Fibroblast of villous mesenchyme (primary cell): ENCODE results near the gene BATF2. TPM values are rescaled to one million over a fixed set of nuclear protein-coding genes. Genes with fewer than 3 reads are reported as not detected.

Experiments
- DNase-seq: peaks from one replicate; pipeline ENCODE4 v3.0.0-alpha.2; 2010; ENCODE audit warnings: low read depth
- H3K4me3 ChIP-seq: 2 replicates; pipeline ENCODE4 v1.5.1; 2011; ENCODE audit warnings: low read depth, mild to moderate bottlenecking, low read length
- total RNA-seq: library from RNA; depleted of rRNA; stranded (reverse); fragments of >200 nt; gene quantifications from 2 replicates; pipeline ENCODE4 v1.2.3, GENCODE V29; 2012
- TF ChIP-seq, protein P1 (sequence below): IDR thresholded peaks from 2 replicates; pipeline ENCODE4 v1.5.1; 2012; ENCODE audit warnings: low read depth, mild to moderate bottlenecking, low read length; ENCODE audit not compliant: insufficient read depth

BATF2 gene, protein sequence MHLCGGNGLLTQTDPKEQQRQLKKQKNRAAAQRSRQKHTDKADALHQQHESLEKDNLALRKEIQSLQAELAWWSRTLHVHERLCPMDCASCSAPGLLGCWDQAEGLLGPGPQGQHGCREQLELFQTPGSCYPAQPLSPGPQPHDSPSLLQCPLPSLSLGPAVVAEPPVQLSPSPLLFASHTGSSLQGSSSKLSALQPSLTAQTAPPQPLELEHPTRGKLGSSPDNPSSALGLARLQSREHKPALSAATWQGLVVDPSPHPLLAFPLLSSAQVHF
- total RNA-seq: 0.86 and 1.3 TPM in 2 replicates

DNA sequence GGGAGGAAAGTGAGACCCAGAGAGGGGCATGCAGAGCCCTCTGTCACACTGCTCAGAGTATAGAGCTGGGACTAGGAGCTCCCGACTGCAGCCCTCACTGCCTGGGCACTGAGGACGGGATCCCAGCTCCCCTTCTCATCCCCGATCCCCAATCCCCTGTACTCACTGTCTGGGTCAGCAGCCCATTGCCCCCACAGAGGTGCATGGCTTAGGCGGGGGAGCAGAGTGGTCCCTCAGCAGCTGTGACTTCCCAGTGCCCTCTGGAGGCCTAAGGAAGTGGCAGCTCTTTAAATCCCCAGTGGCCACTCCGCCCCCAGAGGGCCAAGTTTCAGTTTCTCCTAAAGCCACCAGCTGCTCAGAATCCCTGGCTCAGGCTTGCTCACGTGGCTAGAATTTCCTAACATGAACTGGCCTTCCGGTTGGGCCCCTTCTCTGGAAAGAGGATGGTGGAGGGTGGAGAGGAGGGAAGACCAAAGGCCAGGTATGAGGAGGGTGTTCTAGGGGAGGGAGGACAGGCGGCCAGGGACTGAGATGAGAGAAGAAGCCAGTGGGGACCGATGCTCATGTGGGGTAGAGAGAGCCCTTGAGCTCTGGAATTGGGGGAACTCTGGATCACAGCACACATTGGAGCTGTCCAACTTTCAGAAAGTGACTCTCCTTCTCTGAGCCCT is at the start of gene BATF2:
TSS of gene BATF2 (minus strand) at position 262 of the 671 bp plus-strand sequence. CDS start at position 205, 57 bp downstream.
- peak; percentile 90 for DNase-seq
- H3K4me3 ChIP-seq: peak within 1 kb of the TSS; percentile 54
- TF ChIP-seq, protein P1, sequence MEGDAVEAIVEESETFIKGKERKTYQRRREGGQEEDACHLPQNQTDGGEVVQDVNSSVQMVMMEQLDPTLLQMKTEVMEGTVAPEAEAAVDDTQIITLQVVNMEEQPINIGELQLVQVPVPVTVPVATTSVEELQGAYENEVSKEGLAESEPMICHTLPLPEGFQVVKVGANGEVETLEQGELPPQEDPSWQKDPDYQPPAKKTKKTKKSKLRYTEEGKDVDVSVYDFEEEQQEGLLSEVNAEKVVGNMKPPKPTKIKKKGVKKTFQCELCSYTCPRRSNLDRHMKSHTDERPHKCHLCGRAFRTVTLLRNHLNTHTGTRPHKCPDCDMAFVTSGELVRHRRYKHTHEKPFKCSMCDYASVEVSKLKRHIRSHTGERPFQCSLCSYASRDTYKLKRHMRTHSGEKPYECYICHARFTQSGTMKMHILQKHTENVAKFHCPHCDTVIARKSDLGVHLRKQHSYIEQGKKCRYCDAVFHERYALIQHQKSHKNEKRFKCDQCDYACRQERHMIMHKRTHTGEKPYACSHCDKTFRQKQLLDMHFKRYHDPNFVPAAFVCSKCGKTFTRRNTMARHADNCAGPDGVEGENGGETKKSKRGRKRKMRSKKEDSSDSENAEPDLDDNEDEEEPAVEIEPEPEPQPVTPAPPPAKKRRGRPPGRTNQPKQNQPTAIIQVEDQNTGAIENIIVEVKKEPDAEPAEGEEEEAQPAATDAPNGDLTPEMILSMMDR: peak; percentile 53

DNA sequence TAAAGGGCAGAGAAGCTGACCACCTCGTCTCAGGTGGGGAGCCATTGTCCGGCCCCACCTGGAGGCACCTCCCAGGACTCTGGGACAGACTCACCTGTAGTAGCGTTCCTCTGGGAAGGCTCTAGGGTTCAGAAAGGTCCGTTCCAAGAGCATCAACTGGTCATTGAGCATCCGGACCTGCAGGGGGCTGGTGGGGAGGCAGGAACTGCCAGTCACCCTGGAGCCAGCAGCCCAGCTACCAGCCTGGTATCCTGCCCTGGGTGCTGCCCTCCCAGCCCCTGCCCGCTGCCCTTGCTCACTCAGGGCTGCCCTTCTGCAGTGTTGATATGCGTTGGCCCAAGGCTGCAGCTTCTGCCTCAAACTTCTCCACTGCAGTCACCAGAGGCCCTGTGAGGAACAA is 49.0 kb upstream of the BATF2 start:
- TF ChIP-seq, protein P1: no peak
- H3K4me3 ChIP-seq: no peak overlapping the region
- DNase-seq: no peak

DNA sequence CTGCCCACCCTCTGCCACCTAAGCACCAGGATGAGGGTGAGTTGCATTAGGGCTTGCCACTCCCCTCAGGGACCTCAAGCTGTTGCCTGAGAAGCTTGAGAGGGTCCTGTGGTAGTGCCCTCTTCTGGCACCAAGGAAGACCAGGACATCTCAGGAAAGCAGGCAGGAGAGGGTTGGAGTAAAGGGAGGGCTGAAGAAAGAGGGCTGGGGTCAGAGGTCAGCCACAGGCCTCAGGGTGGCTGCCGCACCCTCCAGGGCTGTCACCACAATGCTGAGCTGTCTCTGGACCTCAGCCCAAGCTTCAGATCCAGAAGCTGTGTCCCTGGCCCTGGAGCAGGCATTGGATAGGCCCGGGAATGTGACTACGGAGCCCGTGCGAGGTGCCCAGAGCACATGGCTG is 48.3 kb upstream of the BATF2 start:
- DNase-seq: no peak
- H3K4me3 ChIP-seq: no peak overlapping the region
- TF ChIP-seq, protein P1: no peak

DNA sequence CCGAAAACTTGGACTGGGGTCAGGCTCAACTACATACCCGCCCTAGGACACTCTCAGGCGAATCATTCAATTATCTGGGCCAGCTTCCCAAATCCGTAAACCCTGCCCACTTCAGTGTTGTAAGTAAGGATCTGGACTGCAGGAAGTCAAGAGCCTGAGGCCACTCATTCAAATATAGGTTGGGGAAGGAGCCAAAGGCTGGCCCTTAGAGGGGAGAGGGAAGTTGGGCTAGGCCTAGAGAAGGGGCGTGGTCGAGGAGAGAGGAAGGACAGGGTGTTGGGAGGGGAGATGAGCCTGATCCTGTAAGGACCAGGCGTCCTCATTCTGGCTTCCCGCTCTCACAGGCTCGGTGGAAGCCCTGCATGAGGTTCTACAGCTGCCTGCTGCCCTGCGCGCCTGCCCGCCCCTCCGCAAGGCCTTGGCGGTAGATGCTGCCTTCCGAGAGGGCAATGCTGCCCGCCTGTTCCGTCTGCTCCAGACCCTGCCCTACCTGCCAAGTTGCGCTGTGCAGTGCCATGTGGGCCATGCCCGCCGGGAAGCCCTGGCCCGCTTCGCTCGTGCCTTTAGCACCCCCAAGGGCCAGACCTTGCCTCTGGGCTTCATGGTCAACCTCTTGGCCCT is 47.2 kb upstream of the BATF2 start:
- DNase-seq: no peak
- TF ChIP-seq, protein P1: no peak
- no peak overlapping the region for H3K4me3 ChIP-seq

DNA sequence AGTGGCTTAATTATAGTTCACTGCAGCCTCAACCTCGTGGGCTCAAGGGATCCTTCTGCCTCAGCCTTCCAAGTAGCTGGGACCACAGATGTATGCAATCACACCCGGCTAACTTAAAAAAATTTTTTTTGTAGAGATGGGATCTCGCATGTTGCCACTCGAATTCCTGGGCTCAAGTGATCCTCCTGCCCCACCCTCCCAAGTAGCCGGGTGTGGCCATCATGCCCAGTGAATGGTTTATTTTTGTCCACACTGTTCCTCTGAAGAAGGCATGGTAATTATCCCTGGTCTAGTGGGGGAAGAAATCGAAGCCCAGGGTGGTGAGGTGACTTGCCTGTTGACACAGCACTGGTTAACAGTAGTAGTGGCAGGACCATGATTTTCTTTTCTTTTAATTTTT is 46.1 kb upstream of the BATF2 start:
- DNase-seq: no peak
- TF ChIP-seq, protein P1: no peak
- no peak overlapping the region for H3K4me3 ChIP-seq

DNA sequence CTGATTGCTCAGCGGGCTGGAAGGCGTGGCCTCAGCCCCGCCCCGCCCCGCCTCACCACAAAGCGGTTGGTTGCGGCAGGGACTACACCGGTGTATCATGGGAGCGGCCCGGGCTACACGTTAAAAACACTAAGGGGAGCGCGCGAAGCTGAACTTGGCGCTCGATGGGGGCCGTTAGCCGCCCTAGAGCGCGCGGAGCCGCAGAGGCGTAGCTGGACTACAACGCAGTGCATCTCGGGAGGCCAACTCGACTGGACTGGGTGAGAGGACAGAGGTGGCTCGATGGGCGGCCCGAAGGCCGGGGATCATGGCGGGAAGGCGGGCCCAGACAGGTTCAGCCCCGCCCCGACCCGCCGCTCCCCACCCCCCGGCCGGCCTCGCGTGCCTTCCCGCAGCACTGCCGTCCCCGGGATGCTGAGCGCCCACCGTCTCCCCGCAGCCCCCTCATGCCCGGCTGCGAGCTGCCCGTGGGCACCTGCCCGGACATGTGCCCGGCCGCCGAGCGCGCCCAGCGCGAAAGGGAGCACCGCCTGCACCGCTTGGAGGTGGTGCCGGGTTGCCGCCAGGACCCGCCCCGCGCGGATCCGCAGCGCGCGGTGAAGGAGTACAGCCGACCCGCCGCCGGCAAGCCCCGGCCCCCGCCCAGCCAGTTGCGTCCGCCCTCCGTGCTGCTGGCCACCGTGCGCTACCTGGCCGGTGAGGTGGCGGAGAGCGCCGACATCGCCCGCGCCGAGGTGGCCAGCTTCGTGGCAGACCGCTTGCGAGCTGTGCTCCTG is 44.3 kb upstream of the BATF2 start, which contains the start of gene SAC3D1:
TSS of gene SAC3D1 (plus strand) at position 364 of the 776 bp plus-strand sequence. CDS start at position 447, 83 bp downstream.
- DNase-seq: peak; percentile 92
- peak within 1 kb of the TSS; percentile 75 for H3K4me3 ChIP-seq
- TF ChIP-seq, protein P1: no peak
